ENCODE results near the gene EDARADD.
A peak's percentile ranks its signal among the peaks of the same experiment; 100 is the strongest.
"Not testable (repeated sequence)": the region's sequence is repeated elsewhere in the genome, so short reads cannot be mapped to it uniquely, and the experiment has no call there.

EDARADD gene

GRCh38 chr1:236491469-236492136, 97.5 kb downstream of the EDARADD start:
- no peak for DNase-seq

DNA sequence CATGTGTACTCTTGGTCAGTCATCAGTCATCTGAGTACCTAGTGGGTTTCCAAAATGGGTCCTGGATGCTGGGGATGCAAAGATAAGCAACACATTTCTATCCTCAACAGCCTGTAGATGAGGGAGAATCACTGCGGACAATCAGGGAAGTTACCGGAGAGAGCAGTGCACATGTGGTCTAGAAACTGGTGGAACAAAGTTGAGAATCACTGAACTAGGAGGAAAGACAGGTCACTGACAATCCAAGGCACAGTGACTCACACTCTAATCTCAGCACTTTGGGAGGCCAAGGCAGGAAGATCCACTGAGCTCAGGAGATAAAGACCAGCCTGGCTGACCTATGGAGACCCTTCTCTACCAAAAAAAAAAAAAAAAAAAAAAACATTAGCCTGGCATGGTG, 98.3 kb downstream of the EDARADD start:
- no peak for DNase-seq

DNA sequence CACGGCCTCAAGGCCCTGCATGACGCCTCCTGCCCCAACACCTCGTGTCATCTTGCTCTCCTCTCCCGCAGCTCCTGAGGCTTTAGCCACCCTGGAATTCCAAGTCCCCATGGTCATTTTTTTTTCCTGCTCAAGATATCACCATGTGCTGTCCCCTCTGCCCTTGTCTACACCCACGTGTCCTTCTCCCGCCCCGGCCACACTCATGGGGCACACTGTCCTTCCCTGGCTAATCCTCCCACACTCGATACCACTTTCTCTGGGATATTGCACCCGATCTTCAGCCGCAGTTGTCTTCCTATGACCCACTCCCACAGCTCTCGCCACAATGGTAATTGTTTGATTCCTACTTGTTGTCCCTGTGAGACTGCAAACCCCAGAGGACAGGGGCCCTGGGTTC, 100.0 kb downstream of the EDARADD start:
- no peak for DNase-seq

DNA sequence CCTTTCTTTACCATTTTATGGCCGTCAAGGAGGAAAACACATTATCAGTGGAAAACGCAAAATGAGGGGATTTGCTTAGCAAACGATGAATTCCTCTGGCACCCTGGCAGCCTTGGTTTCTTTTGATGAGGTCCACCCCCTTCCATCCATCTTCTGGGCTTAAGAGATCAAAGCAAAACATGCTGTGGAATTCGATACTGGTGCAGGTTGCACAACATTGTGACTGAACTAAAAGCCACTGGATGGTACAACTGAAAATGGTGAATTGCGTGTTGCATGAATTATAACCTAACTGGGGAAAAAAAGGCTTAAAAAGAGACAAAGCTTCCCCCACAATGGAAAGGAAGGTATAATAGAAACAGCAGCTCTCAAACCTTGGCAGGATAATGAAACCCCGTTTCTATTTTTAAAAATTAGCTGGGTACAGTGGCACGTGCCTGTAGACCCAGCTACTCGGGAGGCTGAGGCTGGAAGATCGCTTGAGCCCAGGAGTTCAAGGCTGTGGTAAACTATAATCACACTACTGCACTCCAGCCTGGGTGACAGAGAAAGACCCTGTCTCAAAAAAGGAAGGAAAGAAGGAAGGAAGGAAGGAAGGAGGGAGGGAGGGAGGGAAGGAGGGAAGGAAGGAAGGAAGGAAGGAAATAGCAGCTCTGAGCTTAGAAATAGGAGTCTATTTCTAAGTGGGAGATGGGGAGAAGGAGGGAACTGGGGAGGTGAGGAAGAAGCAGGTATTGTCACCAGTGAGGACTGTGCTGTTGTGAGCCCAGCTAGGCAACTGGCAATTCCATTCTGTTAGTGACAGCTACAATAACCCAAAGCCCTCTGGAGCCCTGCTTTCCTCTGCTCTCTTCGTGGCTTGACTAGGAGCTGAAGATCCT, 100.7 kb downstream of the EDARADD start:
- no peak for DNase-seq

- DNase-seq, result no peak
Observed at GRCh38 chr1:236495467-236496112, 101.5 kb downstream of the EDARADD start.

GRCh38 chr1:236497908-236498307, 103.8 kb downstream of the EDARADD start:
- no peak for DNase-seq

- DNase-seq, result no peak
Observed at GRCh38 chr1:236501093-236501492, 107.0 kb downstream of the EDARADD start.

DNA sequence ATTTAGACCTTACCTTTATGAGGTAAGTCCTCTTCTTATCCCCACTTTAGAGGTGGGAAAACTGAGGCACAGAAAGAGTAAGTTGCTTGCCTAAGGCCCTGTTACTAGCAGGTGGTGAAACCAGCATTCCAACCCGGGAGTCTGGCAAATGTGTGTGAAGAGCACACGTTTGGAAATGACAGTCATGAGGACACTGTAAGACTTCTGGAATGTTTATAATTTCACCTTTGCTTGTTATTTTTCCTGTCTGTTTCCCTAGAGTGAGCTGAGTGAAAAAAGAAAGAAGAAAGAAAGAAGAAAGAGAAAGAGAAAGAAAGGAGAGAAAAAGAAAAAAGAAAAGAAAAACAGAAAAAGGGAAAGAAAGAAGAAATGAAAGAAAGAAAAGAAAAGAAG, 108.5 kb downstream of the EDARADD start:
- DNase-seq, result no peak

DNA sequence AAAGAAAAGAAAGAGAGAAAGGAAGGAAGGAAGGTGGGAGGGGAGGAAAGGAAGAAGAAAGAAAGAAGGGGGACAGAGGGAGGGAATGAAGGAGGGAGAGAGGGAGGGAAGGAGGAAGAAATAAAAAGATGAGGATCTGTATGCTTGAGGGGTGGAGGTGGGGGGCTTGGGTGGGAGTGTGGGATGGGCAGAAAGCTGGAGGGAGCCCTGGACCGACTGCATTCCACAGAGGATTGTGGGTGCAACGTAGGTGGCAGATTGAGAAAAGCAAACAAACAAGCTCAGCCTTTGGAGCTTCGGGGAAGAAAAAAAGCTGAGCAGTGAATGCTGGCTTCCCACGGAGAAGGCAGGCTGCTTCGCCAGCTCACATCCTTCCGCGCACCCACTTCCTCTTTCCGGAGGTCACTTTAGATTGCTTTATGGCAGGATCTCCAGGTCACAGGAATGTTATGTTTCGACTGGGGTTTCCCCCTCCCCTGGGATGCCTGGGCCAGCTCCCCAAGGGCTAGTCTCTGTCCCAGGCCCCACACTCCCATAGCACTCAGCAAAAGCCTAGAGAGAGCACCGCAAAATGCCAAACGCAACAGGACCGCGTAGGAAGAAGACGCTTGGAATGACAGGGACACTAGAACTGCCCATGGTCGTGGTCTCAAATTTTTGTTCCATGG, 109.0 kb downstream of the EDARADD start:
- DNase-seq, result peak; percentile 45

DNA sequence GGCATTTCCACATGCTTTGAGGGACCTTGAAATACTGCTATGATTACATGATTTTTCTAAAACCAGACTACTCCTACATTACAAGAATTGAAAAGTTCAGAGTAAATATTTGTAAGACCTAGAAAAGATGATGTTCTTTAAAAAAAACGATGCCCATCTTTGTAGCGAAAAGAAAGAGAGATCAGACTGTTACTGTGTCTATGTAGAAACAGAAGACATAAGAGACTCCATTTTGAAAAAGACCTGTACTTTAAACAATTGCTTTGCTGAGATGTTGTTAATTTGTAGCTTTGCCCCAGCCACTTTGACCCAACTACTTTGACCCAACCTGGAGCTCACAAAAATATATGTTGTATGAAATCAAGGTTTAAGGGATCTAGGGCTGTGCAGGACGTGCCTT, 110.3 kb downstream of the EDARADD start:
- DNase-seq, result not testable (repeated sequence)

- DNase-seq, result no peak
Observed at GRCh38 chr1:236507022-236507700, 113.1 kb downstream of the EDARADD start.

- no peak for DNase-seq
Observed at GRCh38 chr1:236508593-236509027, 114.5 kb downstream of the EDARADD start.

- DNase-seq, result no peak
Observed at GRCh38 chr1:236509203-236509602, 115.1 kb downstream of the EDARADD start.

GRCh38 chr1:236509647-236510401, 115.7 kb downstream of the EDARADD start:
- DNase-seq, result no peak

- DNase-seq, result no peak
Observed at GRCh38 chr1:236511735-236512418, 117.8 kb downstream of the EDARADD start.

DNA sequence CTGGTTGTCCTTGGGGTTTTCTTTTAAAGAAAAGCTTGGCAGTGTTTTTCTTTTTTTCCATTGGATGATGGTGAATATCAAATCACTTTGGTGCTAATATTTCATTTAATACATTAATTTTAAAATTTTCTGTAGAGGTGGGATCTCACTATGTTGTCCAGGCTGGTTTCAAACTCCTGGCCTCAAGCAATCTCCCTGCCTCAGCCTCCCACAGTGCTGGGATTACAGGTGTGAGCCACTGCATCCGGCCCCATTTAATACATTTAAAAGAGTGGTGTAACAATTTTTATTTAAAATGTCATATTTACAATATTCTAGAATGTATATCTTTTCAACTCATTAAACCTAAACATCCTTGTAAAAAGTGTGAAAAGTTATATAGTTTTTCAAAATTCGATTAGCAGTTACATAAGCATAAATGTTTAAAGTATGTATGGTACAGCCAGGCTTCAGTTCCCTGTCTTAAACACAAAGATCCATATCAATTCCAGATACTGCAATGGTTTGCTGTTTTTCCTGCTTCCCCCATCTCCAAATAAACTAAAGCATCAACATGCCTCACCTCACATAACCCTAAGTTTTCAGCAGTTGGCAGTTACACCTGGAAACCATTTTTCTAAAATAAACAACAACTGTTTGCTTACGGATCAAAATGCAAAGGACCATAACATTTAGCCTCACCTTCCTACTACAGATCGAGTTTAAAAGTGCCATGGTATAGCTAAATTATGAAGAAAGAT, 120.8 kb downstream of the EDARADD start:
- no peak for DNase-seq

DNA sequence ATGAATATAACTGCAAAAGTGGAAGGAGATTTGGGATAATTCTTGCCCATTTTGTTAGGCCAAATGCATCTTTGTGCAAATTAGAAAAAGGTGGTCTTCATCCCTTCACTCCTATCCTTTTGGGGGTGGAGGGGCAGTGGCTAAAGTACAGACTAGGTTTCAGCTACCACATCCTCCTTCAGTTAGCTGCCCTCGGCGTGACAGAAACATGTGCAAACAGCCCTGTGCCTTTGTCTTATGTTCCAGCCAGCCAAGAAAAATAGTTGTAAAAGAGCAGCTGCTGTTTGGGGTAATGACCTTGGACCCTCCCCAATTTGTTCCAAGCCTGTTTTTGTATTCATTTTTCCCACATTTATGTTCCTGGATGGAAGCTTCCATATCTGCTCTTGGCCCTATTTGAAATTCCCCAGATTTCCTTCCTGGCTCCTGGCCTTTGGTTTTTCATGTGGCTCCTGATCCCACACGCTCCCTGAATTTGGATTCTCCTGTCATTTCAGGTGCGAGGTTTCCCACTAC, 121.4 kb downstream of the EDARADD start:
- no peak for DNase-seq

GRCh38 chr1:236516929-236517704, 123.0 kb downstream of the EDARADD start:
- no peak for DNase-seq

DNA sequence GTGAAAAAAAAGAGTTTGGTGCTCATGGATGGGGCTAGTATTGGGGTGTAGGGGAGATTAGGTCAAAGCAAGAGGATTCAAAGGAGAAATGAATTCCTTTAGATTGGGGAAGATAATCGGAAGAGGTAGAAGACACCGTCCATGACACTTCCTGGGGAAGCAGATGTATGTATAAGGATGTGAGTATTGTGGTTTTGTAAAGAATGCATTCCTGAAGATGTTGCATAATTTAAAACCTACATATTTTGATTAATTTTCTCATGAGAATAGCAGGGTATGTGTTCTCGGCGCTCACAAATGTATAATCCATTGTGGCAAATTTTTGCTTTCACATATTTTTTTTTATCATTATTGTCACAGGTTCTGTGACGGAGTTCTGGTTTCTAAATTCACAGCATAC, 124.2 kb downstream of the EDARADD start:
- DNase-seq, result no peak
